Astrocyte of the spinal cord (primary cell): Measurements from ENCODE around the gene MOCOS.

Source experiments
- DNase-seq: peaks from one replicate; pipeline ENCODE4 v3.0.0; 2011; ENCODE audit warnings: low read depth, low spot score
- H3K4me3 ChIP-seq: 2 replicates; pipeline ENCODE4 v1.5.1; 2011; ENCODE audit warnings: low read depth, mild to moderate bottlenecking, low read length, moderate library complexity
- CTCF ChIP-seq: IDR thresholded peaks from 2 replicates; pipeline ENCODE4 v1.5.1; 2012; ENCODE audit warnings: low read depth, mild to moderate bottlenecking, low read length, inconsistent platforms
- in situ Hi-C: cut with HindIII; loops from 2 replicates; pipeline ENCODE4 v1.10.0; 2017; ENCODE audit warnings: low sequenced_read_pairs

The MOCOS gene

GRCh38 chr18:36176711-36177110 is 10.6 kb upstream of the MOCOS start:
- no peak for TF ChIP-seq CTCF
- no peak overlapping the region for H3K4me3 ChIP-seq
- in situ Hi-C loops, result no loop called here
- peak; percentile 83 for DNase-seq

GRCh38 chr18:36177913-36178312 is 9.4 kb upstream of the MOCOS start:
- no peak for DNase-seq
- in situ Hi-C loops, result no loop called here
- TF ChIP-seq CTCF, result no peak
- H3K4me3 ChIP-seq, result no peak overlapping the region

GRCh38 chr18:36179562-36180355 is 7.5 kb upstream of the MOCOS start:
- no peak overlapping the region for H3K4me3 ChIP-seq
- in situ Hi-C loops, result no loop called here
- DNase-seq, result peak; percentile 93
- no peak for TF ChIP-seq CTCF

GRCh38 chr18:36181441-36181840 is 5.9 kb upstream of the MOCOS start:
- no peak for DNase-seq
- in situ Hi-C loops, result no loop called here
- H3K4me3 ChIP-seq, result no peak overlapping the region
- no peak for TF ChIP-seq CTCF

- H3K4me3 ChIP-seq, result no peak overlapping the region
- no peak for TF ChIP-seq CTCF
- in situ Hi-C loops, result no loop called here
- no peak for DNase-seq
Observed at GRCh38 chr18:36181898-36182506, 5.3 kb upstream of the MOCOS start.

GRCh38 chr18:36183033-36183432 is 4.3 kb upstream of the MOCOS start:
- no peak for DNase-seq
- no peak for TF ChIP-seq CTCF
- in situ Hi-C loops, result no loop called here
- no peak overlapping the region for H3K4me3 ChIP-seq
